MM.1S (cell line): ENCODE results near the gene NBEA.

ENCODE experiments used
- EZH2phosphoT487 ChIP-seq: fragments of 300-600 bp; sonication (generic); IDR thresholded peaks from 2 replicates; pipeline ENCODE4 v1.6.1; 2018; ENCODE audit warnings: antibody characterized with exemption, low read length
- TF ChIP-seq, protein P1 (sequence below): fragments of 300-600 bp; sonication (generic); IDR thresholded peaks from 2 replicates; pipeline ENCODE4 v1.5.1; 2016; ENCODE audit warnings: antibody characterized with exemption, low read length, mixed read lengths

DNA sequence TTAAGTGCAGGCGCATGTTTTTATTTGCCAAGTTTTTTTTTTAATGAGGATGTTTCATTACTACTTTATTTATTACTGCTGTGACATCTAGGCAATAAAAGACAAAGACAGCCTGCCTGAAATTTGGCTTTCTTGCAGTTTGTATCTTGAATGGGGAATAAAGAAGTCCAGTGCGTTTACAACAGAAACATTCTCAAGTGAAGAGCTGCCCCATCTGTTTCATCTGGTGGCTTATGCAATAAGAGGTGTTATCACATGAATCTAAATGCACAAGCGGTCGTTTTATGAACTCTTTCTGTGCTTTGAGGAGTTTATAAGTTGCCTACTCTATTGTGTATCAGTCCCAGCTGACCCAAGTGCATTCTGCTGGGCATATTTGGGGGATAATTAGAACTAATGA is 547.0 kb downstream of the NBEA start:
- TF ChIP-seq, protein P1, sequence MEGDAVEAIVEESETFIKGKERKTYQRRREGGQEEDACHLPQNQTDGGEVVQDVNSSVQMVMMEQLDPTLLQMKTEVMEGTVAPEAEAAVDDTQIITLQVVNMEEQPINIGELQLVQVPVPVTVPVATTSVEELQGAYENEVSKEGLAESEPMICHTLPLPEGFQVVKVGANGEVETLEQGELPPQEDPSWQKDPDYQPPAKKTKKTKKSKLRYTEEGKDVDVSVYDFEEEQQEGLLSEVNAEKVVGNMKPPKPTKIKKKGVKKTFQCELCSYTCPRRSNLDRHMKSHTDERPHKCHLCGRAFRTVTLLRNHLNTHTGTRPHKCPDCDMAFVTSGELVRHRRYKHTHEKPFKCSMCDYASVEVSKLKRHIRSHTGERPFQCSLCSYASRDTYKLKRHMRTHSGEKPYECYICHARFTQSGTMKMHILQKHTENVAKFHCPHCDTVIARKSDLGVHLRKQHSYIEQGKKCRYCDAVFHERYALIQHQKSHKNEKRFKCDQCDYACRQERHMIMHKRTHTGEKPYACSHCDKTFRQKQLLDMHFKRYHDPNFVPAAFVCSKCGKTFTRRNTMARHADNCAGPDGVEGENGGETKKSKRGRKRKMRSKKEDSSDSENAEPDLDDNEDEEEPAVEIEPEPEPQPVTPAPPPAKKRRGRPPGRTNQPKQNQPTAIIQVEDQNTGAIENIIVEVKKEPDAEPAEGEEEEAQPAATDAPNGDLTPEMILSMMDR = no peak
- no peak for TF ChIP-seq EZH2phosphoT487
